Bronchial epithelial cell (primary cell): ENCODE data around the gene GARIN5B. TPM values are rescaled to one million over a fixed set of nuclear protein-coding genes. Genes with fewer than 3 reads are reported as not detected.

ENCODE experiments used
- DNase-seq: peaks from one replicate; pipeline ENCODE4 v3.0.0-alpha.2; 2010; ENCODE audit warnings: low read depth
- FAIRE-seq: peaks from 2 replicates; lab custom pipeline; 2011; peaks lifted over from hg19 to GRCh38; lab: Jason Lieb, UNC
- H3K27me3 ChIP-seq: 2 replicates; pipeline ENCODE4 v1.5.1; 2011; ENCODE audit warnings: low read length; ENCODE audit not compliant: control insufficient read depth, insufficient read depth
- H3K36me3 ChIP-seq: 2 replicates; pipeline ENCODE4 v1.5.1; 2011; ENCODE audit warnings: low read length; ENCODE audit not compliant: control insufficient read depth, insufficient read depth
- H3K4me3 ChIP-seq: 2 replicates; pipeline ENCODE4 v1.5.1; 2011; ENCODE audit warnings: mild to moderate bottlenecking, low read depth, low read length, control low read depth
- CTCF ChIP-seq: IDR thresholded peaks from 2 replicates; pipeline ENCODE4 v1.5.1; 2011; ENCODE audit warnings: mild to moderate bottlenecking, moderate library complexity, low read length, control low read depth, inconsistent platforms; ENCODE audit not compliant: insufficient read depth, severe bottlenecking
- total RNA-seq: library from RNA; depleted of rRNA; stranded (reverse); fragments of >200 nt; gene quantifications from 2 replicates; pipeline ENCODE4 v1.2.1, GENCODE V29; 2014

GARIN5B gene
- total RNA-seq, 1 donor from 2014 or later = not detected

GRCh38 chr19:55384920-55385723 is 22.1 kb upstream of the GARIN5B start:
- no peak for TF ChIP-seq CTCF
- H3K36me3 ChIP-seq = peaks cover 32% of the 10 kb centered on the region
- H3K27me3 ChIP-seq = no peaks in the 10 kb centered on the region
- H3K4me3 ChIP-seq = peak overlapping the region; percentile 77
- FAIRE-seq (no peak), DNase-seq (peak; percentile 92)

DNA sequence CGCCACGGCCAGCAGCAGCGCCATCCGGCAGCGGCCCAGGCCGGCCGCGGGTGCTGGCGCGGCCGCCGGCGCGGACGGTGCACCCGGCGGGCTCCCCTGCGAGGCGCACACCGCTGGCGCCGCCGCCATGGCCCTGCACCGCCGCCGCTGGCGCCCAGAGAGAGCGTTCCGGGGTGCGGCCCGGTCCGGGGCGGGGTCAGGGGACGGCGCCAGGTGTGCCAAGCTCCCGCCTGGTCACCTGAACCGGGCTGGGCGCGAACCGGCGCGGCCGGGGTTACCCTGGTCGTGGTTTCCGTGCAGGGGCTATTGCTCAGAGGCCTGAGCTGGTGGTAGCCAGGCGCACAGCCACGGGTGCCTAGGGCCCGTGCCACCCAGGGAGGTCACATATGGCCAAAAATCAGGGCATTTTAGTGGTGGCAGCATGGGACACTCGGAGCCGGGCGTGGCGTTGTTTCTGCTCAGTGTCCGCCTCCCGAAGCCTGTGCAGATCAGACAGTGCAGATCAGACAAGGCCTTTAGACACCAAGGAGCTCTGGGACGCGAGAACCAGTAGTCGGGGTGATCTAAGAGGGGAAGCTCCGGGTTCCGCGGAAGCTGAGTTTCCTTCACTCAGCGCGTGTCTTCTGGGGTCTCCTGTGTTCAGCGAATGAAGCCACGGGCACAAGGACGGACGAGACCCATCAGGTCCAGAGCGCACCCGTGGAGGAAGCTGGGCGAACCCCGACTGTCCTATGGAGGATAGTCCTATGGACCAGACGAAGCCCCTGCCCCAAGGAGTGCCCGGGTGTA is 21.3 kb upstream of the GARIN5B start, which contains the start of gene TMEM238:
TSS of gene TMEM238 (minus strand) at position 162 of the 789 bp plus-strand sequence. CDS start at position 129, 33 bp downstream.
- DNase-seq (no peak), FAIRE-seq (no peak)
- Histone ChIP-seq H3K27me3 (no peaks in the 10 kb centered on the region), H3K36me3 (peaks cover 28% of the 10 kb centered on the region), H3K4me3 (peak within 1 kb of the TSS; percentile 77)
- no peak for TF ChIP-seq CTCF

DNA sequence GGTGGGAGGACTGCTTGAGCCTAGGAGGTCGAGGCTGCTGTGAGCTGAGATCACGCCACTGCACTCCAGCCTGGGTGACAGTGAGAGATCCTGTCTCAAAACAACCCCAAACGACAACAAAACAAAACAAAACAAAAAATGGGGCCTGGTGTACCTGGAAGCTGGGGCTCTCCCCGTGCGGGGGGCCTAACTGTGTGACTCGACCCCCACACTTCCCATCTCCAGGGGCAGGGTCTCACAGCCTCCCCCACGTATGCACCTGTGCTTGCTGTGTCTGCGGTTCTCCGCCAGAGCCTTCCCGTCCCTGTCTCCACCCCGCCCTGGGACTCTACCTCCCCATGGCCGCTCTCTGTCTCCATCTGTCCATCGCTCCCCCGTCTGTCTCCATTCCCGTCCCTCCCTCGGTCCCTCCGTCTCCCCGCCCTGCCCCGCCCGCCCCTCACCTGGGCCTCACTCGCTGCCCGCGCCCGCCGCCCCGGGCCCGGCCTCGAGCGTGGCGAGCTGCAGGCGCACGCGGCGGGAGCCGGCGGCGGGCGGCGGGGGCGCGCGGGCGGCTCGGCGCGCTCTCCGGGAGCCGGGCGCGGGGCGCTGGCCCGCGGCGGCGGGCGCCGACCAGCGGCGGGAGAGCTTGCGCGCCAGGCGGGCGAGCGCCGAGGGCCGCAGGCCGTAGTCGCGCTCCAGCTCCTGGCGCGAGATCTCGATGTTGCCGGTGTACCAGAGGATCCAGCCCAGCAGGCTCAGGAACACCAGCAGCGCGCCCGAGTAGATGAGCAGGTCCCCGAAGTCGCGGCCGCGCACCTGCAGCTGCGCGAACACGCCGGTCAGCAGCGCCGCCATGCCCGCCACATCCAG is 20.4 kb upstream of the GARIN5B start:
- TF ChIP-seq CTCF = peak; percentile 22
- Histone ChIP-seq H3K27me3 (no peaks in the 10 kb centered on the region), H3K36me3 (peaks cover 19% of the 10 kb centered on the region), H3K4me3 (peak overlapping the region; percentile 77)
- DNase-seq (peak; percentile 47), FAIRE-seq (no peak)

DNA sequence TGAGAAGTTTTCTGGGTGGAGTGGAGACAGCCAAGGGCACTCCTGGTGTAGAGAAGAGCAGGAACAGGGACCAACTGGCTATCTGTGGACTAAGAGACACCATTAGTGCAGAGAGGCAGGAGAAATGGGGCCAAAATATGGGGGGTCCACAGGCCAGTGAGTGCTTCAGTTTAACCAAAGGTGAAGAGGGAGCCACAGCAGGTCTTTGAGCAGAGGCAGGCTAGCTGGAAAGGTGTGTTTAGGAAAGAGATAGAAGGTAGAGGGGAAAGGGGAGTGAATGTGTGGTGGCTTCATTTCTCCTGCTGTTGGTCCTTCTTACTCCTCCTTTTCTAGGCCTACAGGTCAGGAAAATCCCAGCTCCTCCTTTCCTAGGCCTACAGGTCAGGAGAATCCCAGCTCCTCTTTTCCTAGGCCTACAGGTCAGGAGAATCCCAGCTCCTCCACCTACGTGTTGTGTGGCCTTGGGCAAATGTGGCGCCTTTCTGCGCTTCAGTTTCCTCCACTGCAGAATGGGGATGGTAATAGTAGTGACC is 19.5 kb upstream of the GARIN5B start:
- Histone ChIP-seq H3K4me3 (no peak overlapping the region), H3K36me3 (peaks cover 12% of the 10 kb centered on the region), H3K27me3 (no peaks in the 10 kb centered on the region)
- no peak for TF ChIP-seq CTCF
- DNase-seq (no peak), FAIRE-seq (no peak)

DNA sequence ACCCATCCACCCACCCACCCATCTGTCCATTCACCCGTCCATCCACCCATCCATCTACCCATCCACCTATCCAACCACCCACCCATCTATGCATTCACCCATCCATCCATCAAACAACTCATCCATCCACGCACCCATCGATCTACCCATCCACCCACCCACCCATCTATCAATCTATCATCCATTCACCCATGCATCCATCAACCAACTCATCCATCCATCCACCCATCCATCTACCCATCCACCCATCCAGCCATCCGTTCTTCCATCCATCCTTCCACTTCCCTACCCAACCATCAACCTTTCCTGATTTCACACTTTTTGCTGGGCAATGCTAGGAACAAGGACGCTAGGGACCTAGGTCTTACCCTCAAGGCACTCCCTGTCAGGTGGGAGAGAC is 19.0 kb upstream of the GARIN5B start:
- FAIRE-seq = no peak
- no peaks in the 10 kb centered on the region for H3K27me3 ChIP-seq
- no peak overlapping the region for H3K4me3 ChIP-seq
- no peak for DNase-seq
- no peak for TF ChIP-seq CTCF
- H3K36me3 ChIP-seq = peaks cover 6% of the 10 kb centered on the region
